Stromal cell of bone marrow (primary cell): ENCODE results near the gene ROS1.
"Not testable (repeated sequence)": the region's sequence is repeated elsewhere in the genome, so short reads cannot be mapped to it uniquely, and the experiment has no call there.

ENCODE experiments used
- DNase-seq: peaks from one replicate; pipeline ENCODE4 v3.0.0-alpha.2; 2012; ENCODE audit warnings: low read depth

ROS1 gene

DNA sequence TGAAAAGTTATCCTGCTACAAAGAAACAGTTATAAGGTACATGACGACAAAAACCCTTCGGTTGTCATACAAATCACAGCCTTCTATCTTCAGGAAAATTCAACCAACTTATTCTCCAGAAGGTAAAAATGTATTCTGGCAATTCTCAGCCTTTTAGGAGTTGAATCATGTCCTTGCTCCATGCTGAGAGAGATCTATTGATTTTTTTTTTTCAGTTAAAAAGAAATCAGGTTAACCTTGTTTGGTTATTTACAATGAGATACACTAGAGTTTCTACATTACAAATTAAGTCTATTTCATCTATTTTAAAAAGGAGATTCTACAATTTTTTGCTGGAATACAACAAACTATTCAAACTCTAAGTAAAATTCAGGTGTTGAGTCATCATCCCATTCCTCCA, 45.4 kb downstream of the ROS1 start:
- no peak for DNase-seq

DNA sequence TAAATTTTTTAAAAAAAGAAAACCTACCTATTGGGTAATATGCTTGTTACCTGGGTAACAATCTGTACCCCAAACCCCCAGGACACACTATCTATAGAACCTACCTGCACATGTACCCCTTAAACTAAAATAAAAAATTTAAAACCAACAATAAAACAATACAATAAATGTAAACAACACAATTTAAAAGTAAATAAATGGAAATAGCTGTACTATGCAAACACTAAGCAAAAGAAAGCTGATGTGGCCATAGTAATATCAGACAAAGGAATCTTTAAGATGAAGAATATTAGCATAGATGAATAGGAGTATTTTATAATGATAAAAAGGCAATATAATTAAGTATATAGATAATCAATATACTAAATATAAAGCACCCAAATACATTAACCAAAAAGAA, 50.3 kb downstream of the ROS1 start:
- DNase-seq = no peak

DNA sequence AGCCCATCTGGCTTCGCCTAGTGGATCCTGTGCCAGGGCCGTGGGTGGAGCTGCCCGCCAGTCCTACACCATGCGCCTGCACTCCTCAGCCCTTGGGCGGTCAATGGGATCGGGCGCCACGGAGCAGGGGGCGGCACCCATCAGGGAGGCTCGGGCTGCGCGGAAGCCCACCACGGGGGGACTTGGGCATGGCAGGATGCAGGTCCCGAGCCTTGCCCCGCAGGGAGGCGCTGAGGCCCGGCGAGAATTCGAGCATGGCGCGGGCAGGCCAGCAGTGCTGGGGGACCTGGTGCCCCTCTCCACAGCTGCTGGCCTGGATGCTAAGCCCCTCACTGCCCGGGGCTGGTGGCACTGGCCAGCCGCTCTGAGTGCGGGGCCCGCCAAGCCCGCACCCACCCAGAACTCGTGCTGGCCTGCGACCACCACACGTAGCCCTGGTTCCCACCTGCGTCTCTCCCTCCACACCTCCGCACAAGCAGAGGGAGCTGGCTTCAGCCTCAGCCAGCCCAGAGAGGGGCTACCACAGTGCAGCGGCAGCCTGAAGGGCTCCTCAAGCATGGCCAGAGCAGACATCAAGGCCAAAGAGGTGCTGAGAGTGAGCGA, 52.4 kb downstream of the ROS1 start:
- DNase-seq = no peak

DNA sequence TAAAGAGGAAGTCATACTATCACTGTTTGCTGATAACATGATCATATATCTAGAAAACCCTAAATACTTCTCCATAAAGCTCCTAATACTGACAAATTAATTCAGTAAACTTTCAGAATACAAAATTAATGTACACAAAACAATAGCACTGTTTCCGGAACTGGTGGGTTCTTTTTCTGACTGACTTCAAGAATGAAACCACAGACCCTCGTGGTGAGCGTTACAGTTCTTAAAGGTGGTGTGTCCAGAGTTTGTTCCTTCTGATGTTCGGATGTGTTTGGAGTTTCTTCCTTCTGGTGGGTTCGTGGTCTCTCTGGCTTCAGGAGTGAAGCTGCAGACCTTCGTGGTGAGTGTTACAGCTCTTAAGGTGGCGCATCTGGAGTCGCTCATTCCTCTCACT, 53.5 kb downstream of the ROS1 start:
- DNase-seq = not testable (repeated sequence)

DNA sequence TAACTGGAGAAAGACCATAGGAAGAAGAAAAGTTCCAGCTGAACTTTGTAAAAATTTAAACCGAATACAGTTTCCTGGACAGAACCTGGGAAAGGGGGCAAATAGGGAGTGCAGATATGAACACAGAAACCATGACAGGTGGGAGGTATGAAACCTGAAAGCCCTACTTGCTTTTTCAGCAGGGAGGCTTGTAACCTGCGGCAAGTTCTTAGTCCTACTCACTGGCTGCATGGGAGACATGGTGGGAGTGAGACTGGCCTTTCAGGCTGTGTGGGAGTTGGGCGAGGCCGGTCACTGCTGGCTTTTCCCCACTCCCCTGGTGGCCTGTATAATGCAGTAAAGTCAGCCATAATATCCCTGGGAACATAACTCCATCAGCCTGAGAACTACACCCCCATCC, 54.2 kb downstream of the ROS1 start:
- DNase-seq = no peak

DNA sequence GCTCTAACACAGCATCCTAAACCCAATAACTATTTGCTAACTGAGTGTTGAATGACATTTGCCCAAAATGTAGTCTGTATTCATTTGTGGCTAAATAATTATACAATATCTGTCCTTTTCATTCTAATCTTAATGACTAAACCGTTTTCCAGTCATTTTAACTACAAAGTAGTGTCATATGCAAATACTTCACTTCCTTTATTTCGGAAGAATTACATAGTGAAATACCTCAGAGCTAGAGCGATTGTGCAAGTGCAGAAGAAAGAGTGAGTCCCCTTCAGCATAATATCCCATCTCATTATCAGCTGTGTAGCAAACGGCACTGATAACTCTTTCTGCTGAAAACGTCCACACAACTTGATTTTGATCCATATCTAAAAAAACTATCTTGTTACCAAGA, 66.2 kb downstream of the ROS1 start:
- DNase-seq = no peak

DNA sequence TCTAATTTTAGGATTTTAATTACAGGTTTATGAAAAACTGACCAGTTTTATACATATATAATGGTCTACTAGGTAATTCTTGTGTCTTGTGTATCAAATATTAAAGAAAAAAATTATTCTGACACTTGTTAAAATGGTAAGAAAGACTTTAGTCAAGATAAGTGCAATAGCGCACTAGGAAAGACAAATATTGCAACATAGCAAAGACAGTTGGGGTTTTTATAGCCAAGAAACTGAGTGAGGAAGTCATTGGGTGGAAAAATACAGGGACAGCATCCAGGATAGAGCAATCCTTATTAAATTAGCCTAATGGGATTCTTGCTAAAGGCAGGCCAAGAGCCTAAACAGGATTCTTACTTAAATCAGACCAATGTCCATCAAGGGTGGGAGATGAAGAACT, 71.1 kb downstream of the ROS1 start:
- DNase-seq = no peak

DNA sequence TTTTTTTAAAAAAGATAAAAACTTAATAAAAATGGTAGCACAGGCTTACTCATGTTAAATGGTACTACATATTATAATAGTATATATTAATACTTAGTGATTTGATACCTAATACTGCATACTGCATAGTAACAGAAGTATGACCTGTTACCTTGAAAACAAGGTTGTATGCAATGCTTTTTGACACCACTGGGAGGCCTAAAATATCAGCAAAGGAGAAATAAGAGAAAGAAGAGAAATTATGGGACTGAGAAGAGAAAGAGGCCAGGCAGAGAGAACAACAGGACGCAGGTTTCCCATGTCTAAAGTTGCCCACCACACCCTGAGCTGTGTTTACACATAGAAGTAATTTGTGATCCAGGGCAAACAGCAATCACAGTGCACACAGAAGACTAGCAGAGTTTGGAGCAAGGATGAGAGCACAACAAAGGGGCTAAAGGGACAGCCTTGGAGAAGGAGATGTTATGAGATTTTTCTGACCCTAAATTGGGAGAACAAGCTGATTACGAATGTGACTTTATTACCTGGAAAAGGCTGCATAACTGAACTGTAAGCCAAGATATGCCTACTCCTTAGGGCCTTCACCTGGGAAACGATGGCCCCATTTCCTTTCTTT, 73.2 kb downstream of the ROS1 start:
- DNase-seq = peak; percentile 2

DNA sequence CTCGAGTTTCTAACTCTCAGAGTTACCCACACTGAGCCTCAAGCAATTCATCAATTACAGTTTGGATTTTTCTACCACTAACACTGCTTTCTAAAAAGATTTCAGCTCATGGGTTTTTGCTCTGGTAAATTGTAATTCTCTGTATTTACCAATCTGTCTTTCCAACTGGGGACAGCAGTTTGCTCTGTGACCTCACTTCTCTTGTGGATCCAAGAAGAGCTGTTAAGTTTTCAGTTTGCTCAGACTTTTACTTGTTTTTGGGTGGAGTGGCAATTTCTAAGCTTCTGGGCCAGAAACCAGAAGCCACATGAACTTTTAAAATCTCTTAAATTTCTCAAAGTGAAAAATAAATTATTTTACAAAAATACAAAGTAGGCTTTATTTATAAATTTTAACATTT, 74.2 kb downstream of the ROS1 start:
- DNase-seq = no peak

DNA sequence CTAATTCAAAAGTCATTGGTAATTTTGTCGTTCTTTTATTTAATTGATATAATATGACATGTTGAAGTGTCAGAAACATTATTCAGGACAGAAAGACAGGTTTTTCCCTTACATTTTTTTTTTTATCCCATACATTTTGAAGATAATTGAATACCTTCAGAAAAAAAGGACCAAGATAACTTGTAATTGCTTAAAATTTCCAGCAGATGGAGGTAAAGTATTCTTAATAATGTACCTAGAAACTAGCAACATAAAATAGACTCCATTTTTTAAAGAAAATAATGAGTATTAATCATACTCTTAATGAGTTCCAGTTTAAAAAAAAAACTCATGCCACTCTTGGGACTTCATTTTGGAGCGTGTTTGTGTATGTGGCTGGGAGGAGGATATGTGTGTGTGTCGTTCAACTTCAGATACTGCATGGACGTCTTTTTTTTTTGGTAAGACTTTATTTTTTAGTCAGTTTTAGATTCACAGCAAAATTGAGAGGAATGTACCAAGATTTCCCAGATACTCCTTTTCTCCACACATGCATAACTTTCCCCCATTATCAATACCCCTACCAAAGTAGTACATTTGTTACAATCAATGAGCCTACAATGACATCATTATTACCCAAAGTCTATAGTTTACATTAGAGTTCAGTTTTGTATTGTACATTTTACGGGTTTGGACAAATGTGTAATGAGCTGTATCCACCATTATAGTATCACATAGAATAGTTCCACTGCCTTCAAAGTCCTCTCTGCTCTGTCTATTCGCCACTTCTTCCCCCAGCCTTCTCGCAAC, 79.4 kb downstream of the ROS1 start:
- DNase-seq = peak; percentile 17

DNA sequence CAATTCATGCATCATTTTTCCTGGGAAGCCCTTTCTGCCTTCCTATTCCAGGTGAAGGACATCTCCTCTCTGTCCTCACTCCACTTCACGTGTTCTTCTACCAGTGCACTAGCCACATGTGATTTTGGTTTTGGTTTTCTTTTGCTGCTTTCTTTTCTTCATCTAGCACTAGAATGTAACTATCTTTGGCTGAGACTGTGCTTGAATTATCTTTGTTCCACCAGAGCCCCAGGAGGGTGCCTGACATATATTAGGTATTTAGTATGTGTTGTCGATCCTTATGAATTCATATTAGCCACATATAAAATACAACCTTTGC, 80.5 kb downstream of the ROS1 start:
- no peak for DNase-seq

DNA sequence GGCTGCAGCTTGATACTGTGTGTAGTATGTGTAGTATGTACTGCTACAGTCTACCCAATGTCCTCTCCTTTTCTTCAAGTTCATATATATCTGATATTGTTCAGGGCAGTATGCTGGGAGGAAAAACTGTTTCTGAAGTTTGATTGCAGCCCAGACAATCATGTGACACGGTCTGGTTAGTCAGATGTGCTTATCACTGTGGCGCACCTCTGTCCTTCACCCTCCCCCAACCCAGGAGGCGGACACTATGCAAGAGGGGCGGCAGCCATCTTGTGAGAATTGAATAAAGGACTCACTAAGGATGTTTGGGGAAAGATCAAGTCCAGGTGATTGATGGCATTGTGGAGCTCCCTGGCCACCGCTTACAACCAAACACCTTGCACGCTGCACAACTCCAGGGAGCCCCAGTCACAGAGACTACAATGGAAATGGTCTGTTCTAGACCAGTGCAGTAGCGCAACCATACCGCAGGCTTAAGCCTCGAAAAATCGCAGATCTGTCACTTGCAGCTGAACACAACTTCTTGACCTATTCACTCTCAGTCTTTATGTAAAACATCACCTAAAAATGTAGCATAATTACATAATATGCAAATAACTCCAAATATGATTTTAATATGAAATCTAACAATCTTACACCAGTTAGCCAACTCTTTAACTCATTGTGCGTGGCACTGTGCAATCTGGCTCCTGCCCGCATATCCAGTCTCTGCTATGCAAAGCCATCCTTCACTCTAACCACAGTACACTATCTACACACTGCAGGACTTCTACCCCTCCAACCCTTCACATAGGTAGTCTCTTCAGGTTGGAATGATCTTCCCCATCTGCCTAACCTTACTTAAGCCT, 81.1 kb downstream of the ROS1 start:
- no peak for DNase-seq

DNA sequence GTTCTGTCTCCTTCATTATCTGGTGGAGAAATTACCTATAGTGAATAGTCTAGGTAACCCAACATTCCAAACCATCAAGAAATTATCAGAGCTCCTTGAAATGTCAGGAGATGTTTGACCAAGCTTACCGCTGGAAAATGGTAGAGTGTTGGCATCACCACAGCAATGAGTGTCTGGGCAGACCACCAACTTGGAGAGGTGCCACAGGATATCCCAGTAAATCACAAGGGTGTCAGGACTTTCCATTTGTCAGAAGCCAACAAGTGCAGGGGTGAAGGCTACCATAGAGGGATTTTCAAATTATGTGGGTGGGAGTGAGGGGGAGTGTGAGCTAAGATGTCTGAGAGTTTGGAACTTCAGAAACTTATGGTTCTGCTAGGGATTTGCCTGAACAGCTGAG, 87.2 kb downstream of the ROS1 start:
- DNase-seq = no peak

DNA sequence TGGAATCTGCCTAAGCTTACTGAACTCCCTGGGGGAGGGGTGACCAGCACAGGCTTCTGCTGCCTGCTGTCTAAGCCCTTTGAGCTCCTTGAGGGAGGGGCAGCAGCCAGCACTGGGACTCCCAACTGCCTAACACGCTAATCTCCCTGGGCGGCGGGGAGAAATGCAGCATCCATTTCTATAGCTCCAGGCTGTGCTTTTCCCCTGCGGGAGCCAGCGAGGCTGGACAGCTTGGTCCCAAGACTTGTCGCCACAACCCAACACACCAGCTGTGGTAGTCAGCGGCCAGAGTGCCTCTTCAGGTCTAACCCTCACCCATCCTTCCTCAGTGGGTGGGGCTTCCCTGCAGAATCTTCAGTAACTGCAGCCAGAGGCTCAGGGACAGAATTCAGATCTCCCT, 95.8 kb downstream of the ROS1 start:
- DNase-seq = no peak

DNA sequence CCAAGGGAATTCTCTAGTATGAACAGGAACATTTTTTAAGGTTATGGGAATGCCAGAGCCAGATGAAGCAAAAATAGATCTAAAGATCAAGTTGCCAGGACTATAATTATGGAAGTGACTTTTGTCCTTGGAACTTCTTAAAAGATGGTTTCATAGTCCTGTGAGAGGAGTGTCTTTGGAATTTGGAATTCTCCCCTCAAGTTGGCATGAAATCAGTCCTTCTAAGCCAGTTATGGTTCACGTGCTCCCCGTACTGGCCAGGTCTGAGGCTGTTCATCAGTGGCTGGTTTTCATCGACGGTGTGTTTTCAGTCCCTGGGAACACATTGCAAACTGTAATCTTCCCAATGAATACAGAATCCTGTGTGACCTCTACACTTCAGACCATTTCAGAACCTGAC, 97.2 kb downstream of the ROS1 start:
- no peak for DNase-seq

DNA sequence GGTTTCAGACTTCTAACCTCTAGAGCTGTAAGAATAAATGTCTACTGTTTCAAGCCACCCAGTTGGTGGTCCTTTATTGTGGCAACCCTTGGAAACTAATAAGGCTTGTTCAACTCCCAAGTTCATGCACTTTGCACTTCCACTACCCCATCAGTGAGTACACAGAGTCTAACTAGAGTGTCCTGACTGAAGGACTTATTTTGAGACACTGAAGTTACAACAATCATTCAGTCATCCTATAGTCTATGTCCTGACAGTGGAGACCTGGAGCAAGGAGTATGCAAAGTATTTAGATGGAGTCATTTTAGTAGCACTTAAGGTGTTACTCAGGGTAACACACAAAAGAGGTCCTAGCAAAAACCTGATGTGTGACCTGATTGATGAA, 97.7 kb downstream of the ROS1 start:
- no peak for DNase-seq

DNA sequence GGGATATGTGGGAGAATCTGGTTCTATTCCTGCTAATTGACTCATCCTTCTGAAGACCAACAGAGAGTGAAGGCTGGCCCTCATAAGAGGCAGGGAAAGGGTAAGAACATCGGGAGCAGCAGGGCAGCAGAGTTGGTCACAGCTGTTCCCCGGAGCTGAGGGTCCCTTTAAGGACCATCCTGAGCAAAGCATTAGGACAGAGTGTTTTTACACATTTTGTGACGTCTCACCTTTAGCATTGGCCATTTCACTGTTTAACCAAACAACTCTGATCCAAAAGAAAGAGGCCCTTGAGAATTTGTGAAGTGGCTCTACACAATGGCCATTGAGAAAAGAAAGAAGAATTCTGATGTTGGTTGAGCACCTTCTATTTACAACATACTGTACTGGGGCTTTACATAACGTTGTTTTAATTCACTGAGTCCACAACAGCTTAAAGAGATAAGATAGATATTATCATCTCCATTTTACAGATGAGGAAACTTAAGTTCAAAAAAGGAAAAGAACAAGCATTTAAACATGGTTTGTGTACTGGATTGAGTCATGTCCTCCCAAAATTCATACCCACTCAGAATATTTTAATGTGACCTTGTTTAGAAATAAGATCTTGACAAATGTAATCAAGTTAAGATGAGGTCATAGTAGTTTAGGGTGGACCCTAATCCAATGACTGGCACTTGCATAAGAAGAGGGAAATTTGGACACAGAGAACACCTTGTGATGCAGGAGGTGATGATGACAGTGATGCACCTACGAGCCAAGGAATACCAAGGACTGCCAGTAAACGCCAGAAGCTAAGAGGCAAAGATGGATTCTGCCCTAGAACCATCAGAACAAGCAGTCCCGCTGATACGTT, 98.4 kb downstream of the ROS1 start:
- DNase-seq = no peak

DNA sequence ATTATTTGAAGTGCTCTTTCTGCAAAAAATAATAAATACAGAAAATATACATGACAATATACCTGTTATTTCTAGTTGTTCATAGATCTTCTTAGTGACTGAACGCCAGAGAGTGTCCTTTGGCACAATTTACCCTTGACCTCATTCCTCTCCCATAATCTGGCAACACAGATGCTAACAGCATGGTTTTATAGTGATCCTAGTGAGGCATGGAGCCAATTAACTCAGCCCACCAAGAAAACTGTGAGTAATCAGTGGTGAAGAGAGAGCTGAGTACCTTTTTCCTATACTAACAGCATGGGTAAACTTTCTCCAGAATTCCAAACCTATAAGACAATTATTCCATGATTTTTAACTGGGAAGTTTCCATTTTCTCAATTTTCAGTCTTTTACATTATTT, 99.3 kb downstream of the ROS1 start:
- no peak for DNase-seq

DNA sequence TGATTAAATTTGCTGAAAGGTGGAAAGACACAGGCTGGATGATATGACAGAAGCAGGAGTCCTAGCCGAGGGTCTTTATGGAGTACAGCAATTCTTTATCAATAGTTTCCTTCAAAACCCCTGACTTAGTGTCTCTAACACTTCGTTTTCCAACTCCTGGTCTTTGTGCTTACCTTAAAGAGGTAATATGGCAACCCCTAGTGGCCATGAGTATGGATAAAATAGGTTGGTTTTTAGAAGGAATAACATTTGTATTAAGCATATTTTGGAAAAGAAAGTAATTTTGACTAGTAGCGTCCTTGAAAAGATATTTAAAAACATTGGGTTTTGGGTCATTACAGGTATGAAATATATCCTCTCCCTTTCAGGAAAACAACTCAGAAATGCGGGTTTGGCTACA, 108.5 kb downstream of the ROS1 start:
- DNase-seq = peak; percentile 1

DNA sequence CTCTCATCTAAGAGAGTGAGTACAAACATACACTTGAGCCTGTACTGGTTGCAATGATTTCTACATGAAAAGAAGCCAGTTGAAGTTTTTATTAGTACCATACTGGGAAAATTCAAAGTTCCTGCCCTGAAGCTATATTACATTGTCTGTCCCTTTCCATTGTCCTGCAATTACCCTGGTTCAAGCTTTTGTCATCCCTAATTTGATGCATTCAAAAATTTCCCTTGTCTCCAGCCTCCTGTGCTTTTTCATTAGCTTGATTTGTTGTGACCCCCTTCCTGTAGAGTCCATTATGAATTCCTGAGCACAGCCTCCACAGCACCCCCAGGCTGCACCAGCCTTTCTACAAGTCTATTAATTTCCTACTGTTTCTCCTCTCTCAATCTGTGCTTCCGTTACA, 114.0 kb downstream of the ROS1 start:
- no peak for DNase-seq

DNA sequence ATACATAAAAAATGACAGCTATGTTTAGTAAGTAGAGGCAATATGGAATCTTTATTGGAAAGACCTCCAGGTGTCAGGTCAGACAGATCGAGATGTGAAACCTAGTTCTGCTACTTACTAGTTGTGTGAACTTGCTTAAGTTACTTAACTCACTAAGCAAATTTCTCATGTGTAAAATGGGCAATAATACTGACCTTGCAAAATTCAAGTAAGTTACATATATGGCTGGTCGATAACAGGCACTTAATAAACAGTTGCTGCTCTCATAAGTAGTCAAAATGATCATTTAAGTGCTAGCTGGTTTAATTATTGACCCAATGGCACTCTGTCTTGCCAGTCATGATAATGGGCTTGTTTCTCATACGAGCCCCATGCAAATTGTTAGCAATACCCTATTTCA, 114.4 kb downstream of the ROS1 start:
- no peak for DNase-seq

DNA sequence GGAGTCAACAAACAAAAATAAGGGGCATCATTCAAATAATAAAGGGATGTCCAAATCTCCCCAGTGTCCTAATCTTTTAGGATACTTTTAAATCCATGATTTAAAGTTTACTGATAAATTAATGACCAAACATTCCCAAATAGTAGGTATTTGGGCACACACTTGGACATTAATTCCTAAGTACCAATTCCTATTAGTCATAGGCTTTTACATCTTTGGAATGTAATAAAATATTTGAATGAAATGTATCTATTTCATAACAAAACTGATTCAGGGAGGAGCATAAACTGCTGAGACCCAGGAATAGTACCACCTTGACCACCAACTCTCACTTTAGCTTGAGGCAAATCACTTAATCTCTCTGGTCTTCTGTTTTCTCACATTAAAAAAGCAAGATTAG, 116.1 kb downstream of the ROS1 start:
- no peak for DNase-seq
